ENCODE measurements around the gene TUBB6. TPM values are rescaled to one million over a fixed set of nuclear protein-coding genes. Genes with fewer than 3 reads are reported as not detected.

The TUBB6 gene
- total and polyA plus RNA-seq, 10 of the 15 experiments (the other 5 are each of a cell fraction or from before 2014, with no cell fraction given), result 27.4 to 262 (median 82.5) TPM

- no peak for TF ChIP-seq POU2F2 (IDR thresholded peaks at IDR 0.05; ENCODE audit: borderline replicate concordance, low read depth, low read length)
- TF ChIP-seq EZH2 (IDR thresholded peaks at IDR 0.05; ENCODE audit: borderline replicate concordance, control insufficient read depth, low read depth, low read length), result no peak
These were observed 49.0 kb upstream of the TUBB6 start (continued) for GRCh38 chr18:12258719-12259705.

GRCh38 chr18:12262748-12263147 lies 45.3 kb upstream of the TUBB6 start:
- RAD21 ChIA-PET (ENCODE audit: unreplicated experiment), result no interaction called here
- DNase-seq (ENCODE audit: low read depth, low spot score), result no peak
- SMC1A ChIA-PET (ENCODE audit: uncharacterized antibody, unreplicated experiment), result no interaction called here
- CTCF ChIA-PET, result interaction anchor here (0.6 kb wide), 1 partner anchor 10 kb away, joined by 3 read pairs; no protein-coding TSS in a partner anchor
- POLR2A ChIA-PET, result no interaction called here
- Histone ChIP-seq H3K79me2 (ENCODE audit: control insufficient read depth, insufficient read depth, low read length) (no peaks in the 10 kb centered on the region), H3K4me1 (ENCODE audit: control insufficient read depth, insufficient read depth, low read length) (no peaks in the 10 kb centered on the region), H4K20me1 (ENCODE audit: control insufficient read depth, insufficient read depth) (no peaks in the 10 kb centered on the region), H3K4me2 (ENCODE audit: control insufficient read depth, insufficient read depth) (no peak overlapping the region), H3K36me3 (ENCODE audit: control insufficient read depth in 2 of 2, insufficient read depth in 2 of 2, low read length in 1 of 2) (no peaks in the 10 kb centered on the region), H3K27ac (ENCODE audit: control insufficient read depth, insufficient read depth) (no peak overlapping the region), H3K9me3 (replicated peaks; ENCODE audit: control insufficient read depth, insufficient read depth, low read length) (no peaks in the 10 kb centered on the region), H2AFZ (ENCODE audit: control insufficient read depth, low read depth, low read length) (no peak overlapping the region), H3K4me3 (no peak overlapping the region), H3K27me3 (replicated peaks in 1 of 2; ENCODE audit: control insufficient read depth in 2 of 2, insufficient read depth in 2 of 2, low read length in 1 of 2) (no peaks in the 10 kb centered on the region; a peak in 2 of 4 replicates), H3K9ac (ENCODE audit: control insufficient read depth, insufficient read depth, low read length) (no peak overlapping the region)
- in situ Hi-C loops (cut with MboI) (no loop called here), intact Hi-C loops (cut with micrococcal nuclease; ENCODE audit: unreplicated experiment) (no loop called here)
- 40% methylated on average over 8 of the region's 8 CpGs for WGBS (ENCODE audit: insufficient coverage, insufficient replicate concordance, low lambda C conversion rate, missing lambda C conversion rate)
- ATAC-seq, result no peak
- TF ChIP-seq NR2C2 (IDR thresholded peaks at IDR 0.05; ENCODE audit: borderline replicate concordance, control insufficient read depth, insufficient read length, low read depth), result no peak
- no peak for TF ChIP-seq IRF5 (IDR thresholded peaks at IDR 0.05; ENCODE audit: borderline replicate concordance)
- no peak for TF ChIP-seq NR2F1 (conservative IDR thresholded peaks at IDR 0.05)
- no peak for TF ChIP-seq SRF (IDR thresholded peaks at IDR 0.05; ENCODE audit: low read depth in 2 of 2, low read length in 2 of 2)
- no peak for TF ChIP-seq ESRRA (IDR thresholded peaks at IDR 0.05; ENCODE audit: low read length)
- no peak for TF ChIP-seq SIX5 (IDR thresholded peaks at IDR 0.05; ENCODE audit: low read depth, low read length, severe bottlenecking)
- no peak for TF ChIP-seq POU2F2 (IDR thresholded peaks at IDR 0.05; ENCODE audit: borderline replicate concordance, low read depth, low read length)
- no peak for TF ChIP-seq TCF3 (IDR thresholded peaks at IDR 0.05; ENCODE audit: borderline replicate concordance, insufficient read depth, low read depth, low read length)
- TF ChIP-seq PRDM15 (CRISPR knock-in tag; IDR thresholded peaks at IDR 0.05), result no peak
- TF ChIP-seq IKZF2 (IDR thresholded peaks at IDR 0.05), result no peak
- TF ChIP-seq GATAD2B (conservative IDR thresholded peaks at IDR 0.05; ENCODE audit: low read depth), result no peak
- TF ChIP-seq MTA2 (IDR thresholded peaks at IDR 0.05; ENCODE audit: low read depth), result no peak
- TF ChIP-seq, protein P1, sequence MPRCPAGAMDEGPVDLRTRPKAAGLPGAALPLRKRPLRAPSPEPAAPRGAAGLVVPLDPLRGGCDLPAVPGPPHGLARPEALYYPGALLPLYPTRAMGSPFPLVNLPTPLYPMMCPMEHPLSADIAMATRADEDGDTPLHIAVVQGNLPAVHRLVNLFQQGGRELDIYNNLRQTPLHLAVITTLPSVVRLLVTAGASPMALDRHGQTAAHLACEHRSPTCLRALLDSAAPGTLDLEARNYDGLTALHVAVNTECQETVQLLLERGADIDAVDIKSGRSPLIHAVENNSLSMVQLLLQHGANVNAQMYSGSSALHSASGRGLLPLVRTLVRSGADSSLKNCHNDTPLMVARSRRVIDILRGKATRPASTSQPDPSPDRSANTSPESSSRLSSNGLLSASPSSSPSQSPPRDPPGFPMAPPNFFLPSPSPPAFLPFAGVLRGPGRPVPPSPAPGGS (IDR thresholded peaks at IDR 0.05; ENCODE audit: borderline replicate concordance, insufficient read depth, low read depth, low read length, poor library complexity, severe bottlenecking), result no peak
- TF ChIP-seq RAD51 (IDR thresholded peaks at IDR 0.05), result no peak
- no peak for FAIRE-seq
- BruUV-seq (replicated peaks), result no TSS peak
